RWPE2 (cell line): ENCODE results near the gene SHROOM3.

Experiments used
- ATAC-seq: fragments of 200-7000 bp; cut with Tn5 transposase; 3 replicates; pipeline ENCODE4 v1.9.1; 2021; ENCODE audit warnings: low read depth
- DNase-seq: peaks from one replicate; pipeline ENCODE4 v3.0.0-alpha.2; 2020; ENCODE audit warnings: low spot score
- H3K27ac ChIP-seq: fragments of 450-650 bp; 2 replicates; pipeline ENCODE4 v1.5.1; 2017; ENCODE audit warnings: mild to moderate bottlenecking; ENCODE audit not compliant: poor library complexity, severe bottlenecking
- H3K27me3 ChIP-seq: fragments of 250-450 bp; sonication (Bioruptor Pico); 2 replicates; pipeline ENCODE4 v1.5.1; 2021; ENCODE audit warnings: mild to moderate bottlenecking, moderate library complexity; ENCODE audit not compliant: insufficient read depth, poor library complexity, severe bottlenecking
- H3K36me3 ChIP-seq: fragments of 250-450 bp; sonication (Bioruptor Pico); 2 replicates; pipeline ENCODE4 v1.5.1; 2020; ENCODE audit warnings: low read depth, mild to moderate bottlenecking, moderate library complexity
- H3K4me1 ChIP-seq: fragments of 250-450 bp; sonication (Bioruptor Pico); 2 replicates; pipeline ENCODE4 v1.5.1; 2021; ENCODE audit warnings: mild to moderate bottlenecking, moderate library complexity; ENCODE audit not compliant: insufficient read depth, poor library complexity, severe bottlenecking
- H3K4me3 ChIP-seq: fragments of 250-450 bp; sonication (Bioruptor Pico); 2 replicates; pipeline ENCODE4 v1.5.1; 2021; ENCODE audit warnings: mild to moderate bottlenecking, moderate library complexity; ENCODE audit not compliant: severe bottlenecking
- H3K9me3 ChIP-seq: fragments of 250-450 bp; sonication (Bioruptor Pico); 2 replicates; pipeline ENCODE4 v1.5.1; 2021; ENCODE audit warnings: mild to moderate bottlenecking, moderate library complexity; ENCODE audit not compliant: severe bottlenecking
- CTCF ChIP-seq: fragments of 450-650 bp; IDR thresholded peaks from one replicate; pipeline ENCODE4 v1.5.1; 2017; ENCODE audit warnings: mild to moderate bottlenecking, moderate library complexity; ENCODE audit not compliant: poor library complexity, severe bottlenecking

The SHROOM3 gene

GRCh38 chr4:76513482-76513881, 78.5 kb downstream of the SHROOM3 start:
- no peak overlapping the region for H3K27ac ChIP-seq
- no peaks in the 10 kb centered on the region for H3K36me3 ChIP-seq
- TF ChIP-seq CTCF, result no peak
- DNase-seq, result no peak
- ATAC-seq, result no peak
- no peaks in the 10 kb centered on the region for H3K4me1 ChIP-seq
- H3K4me3 ChIP-seq, result no peak overlapping the region
- H3K9me3 ChIP-seq, result no peaks in the 10 kb centered on the region
- no peaks in the 10 kb centered on the region for H3K27me3 ChIP-seq

- Histone ChIP-seq H3K36me3 (no peaks in the 10 kb centered on the region), H3K9me3 (no peaks in the 10 kb centered on the region), H3K4me3 (no peak overlapping the region), H3K4me1 (no peaks in the 10 kb centered on the region), H3K27ac (no peak overlapping the region), H3K27me3 (no peaks in the 10 kb centered on the region)
- no peak for ATAC-seq
- no peak for DNase-seq
- TF ChIP-seq CTCF, result no peak
Observed at GRCh38 chr4:76514087-76514486, 79.1 kb downstream of the SHROOM3 start.

GRCh38 chr4:76515975-76516843, 81.2 kb downstream of the SHROOM3 start:
- no peaks in the 10 kb centered on the region for H3K36me3 ChIP-seq
- H3K27me3 ChIP-seq, result no peaks in the 10 kb centered on the region
- no peaks in the 10 kb centered on the region for H3K9me3 ChIP-seq
- no peak overlapping the region for H3K4me3 ChIP-seq
- H3K4me1 ChIP-seq, result no peaks in the 10 kb centered on the region
- DNase-seq, result no peak
- TF ChIP-seq CTCF, result no peak
- ATAC-seq, result no peak
- H3K27ac ChIP-seq, result no peak overlapping the region

GRCh38 chr4:76518241-76518640, 83.2 kb downstream of the SHROOM3 start:
- ATAC-seq, result no peak
- H3K36me3 ChIP-seq, result no peaks in the 10 kb centered on the region
- no peak for TF ChIP-seq CTCF
- no peak overlapping the region for H3K27ac ChIP-seq
- H3K9me3 ChIP-seq, result no peaks in the 10 kb centered on the region
- no peaks in the 10 kb centered on the region for H3K27me3 ChIP-seq
- H3K4me1 ChIP-seq, result no peaks in the 10 kb centered on the region
- no peak for DNase-seq
- H3K4me3 ChIP-seq, result no peak overlapping the region

GRCh38 chr4:76523593-76523992, 88.6 kb downstream of the SHROOM3 start:
- Histone ChIP-seq H3K27me3 (no peaks in the 10 kb centered on the region), H3K4me1 (no peaks in the 10 kb centered on the region), H3K36me3 (no peaks in the 10 kb centered on the region), H3K27ac (no peak overlapping the region), H3K4me3 (no peak overlapping the region), H3K9me3 (no peaks in the 10 kb centered on the region)
- ATAC-seq (no peak), DNase-seq (no peak)
- TF ChIP-seq CTCF, result no peak
